ENCODE results near the gene PHOX2A. TPM values are rescaled to one million over a fixed set of nuclear protein-coding genes. Genes with fewer than 3 reads are reported as not detected.

PHOX2A gene
- total RNA-seq, 1 experiment from 2014 or later, result 1.6 TPM

GRCh38 chr11:72223615-72224563, 20.1 kb downstream of the PHOX2A start:
- ChIA-PET POLR2A (interaction anchor here (0.7 to 3.8 kb wide), 6 partner anchors 15 to 190 kb away, joined by 3 to 37 read pairs (median 4); partner anchors contain the start of gene ANAPC15), CTCF (interaction anchor here (0.6 to 8.6 kb wide), 23 partner anchors 14 to 423 kb away, joined by 3 to 123 read pairs (median 4); partner anchors contain the start of genes ANAPC15, CLPB, FOLR1 and PHOX2A)
- peak; percentile 30 for ATAC-seq
- Mint-ChIP-seq H3K27ac (peak overlapping the region; percentile 89), H3K27me3 (ENCODE audit: low read depth) (0 out of 2 replicates have a peak, but pooled peaks cover 3% of the 10 kb centered on the region), H3K4me3 (peak overlapping the region; percentile 94), H3K9me3 (no peaks in the 10 kb centered on the region), H3K36me3 (peaks cover 2% of the 10 kb centered on the region; the same call in 1 of the 2 replicates), H3K4me1 (peaks cover 29% of the 10 kb centered on the region)
- peak; percentile 65 for DNase-seq (ENCODE audit: low spot score)
- TF ChIP-seq JUN (CRISPR knock-in tag; IDR thresholded peaks at IDR 0.05) (no peak), CBFB (CRISPR knock-in tag; IDR thresholded peaks at IDR 0.05; ENCODE audit: low read depth) (no peak), ZNF281 (CRISPR knock-in tag; IDR thresholded peaks at IDR 0.05) (0 out of 2 replicates have a peak, but pooled peaks have one; percentile 12), ESRRA (CRISPR knock-in tag; IDR thresholded peaks at IDR 0.05; ENCODE audit: borderline replicate concordance) (no peak), ATF1 (CRISPR knock-in tag; IDR thresholded peaks at IDR 0.05) (no peak), ZNF219 (CRISPR knock-in tag; IDR thresholded peaks at IDR 0.05; ENCODE audit: borderline replicate concordance) (peak; percentile 20; the same call in 1 of the 2 replicates)

DNA sequence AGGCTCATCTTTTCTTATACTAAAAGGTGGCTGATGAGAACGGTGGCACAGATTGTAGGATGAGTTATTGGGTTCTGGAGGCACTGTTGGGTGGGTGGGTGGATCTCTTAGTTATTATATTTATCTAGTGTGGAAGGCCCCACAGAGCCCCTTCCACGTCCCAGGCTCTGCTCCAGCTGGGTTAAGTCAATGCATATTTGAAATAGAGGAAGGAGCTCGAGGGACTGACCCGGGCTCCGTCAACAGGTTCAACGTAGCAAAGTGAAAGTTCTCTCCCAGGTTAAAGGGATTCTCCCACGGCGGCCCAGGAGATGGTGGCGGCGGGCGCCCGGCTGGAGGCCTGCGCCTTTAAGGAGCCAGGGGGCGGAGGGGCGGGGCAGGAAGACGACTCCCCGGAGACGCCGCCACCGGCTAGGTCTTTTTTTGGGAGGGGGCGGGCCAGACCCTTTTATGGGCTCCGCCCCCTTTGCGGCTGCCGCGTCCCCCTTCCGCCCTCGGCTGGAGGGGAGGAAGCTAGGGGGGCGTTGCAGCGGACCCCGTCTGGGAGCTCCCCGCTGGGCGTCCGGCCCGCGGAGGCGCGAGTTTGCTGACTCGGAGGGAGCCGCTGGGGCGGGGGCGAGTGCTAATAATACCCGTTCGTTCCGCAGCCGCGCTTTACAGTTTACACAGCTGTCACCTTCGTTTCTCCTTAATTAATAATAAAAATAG, 20.9 kb downstream of the PHOX2A start:
- Mint-ChIP-seq H3K9me3 (no peaks in the 10 kb centered on the region), H3K27ac (peak overlapping the region; percentile 80), H3K4me1 (peaks cover 29% of the 10 kb centered on the region), H3K4me3 (peak overlapping the region; percentile 73), H3K36me3 (no peaks in the 10 kb centered on the region), H3K27me3 (ENCODE audit: low read depth) (peaks cover 7% of the 10 kb centered on the region; the same call in 1 of the 2 replicates)
- CTCF ChIA-PET, result interaction anchor here (0.7 to 8.6 kb wide), 25 partner anchors 15 to 423 kb away, joined by 3 to 123 read pairs (median 4); partner anchors contain the start of genes ANAPC15, CLPB, FOLR1 and PHOX2A
- peak; percentile 96 for DNase-seq (ENCODE audit: low spot score)
- POLR2A ChIA-PET, result interaction anchor here (0.7 to 3.8 kb wide), 6 partner anchors 15 to 189 kb away, joined by 3 to 37 read pairs (median 3); partner anchors contain the start of gene ANAPC15
- peak; percentile 72 for ATAC-seq
- TF ChIP-seq ERG (CRISPR knock-in tag; IDR thresholded peaks at IDR 0.05), result no peak
- TF ChIP-seq STAT6 (CRISPR knock-in tag; conservative IDR thresholded peaks at IDR 0.05; ENCODE audit: low read depth), result no peak
- no peak for TF ChIP-seq ZNF425 (CRISPR knock-in tag; conservative IDR thresholded peaks at IDR 0.05)
- no peak for TF ChIP-seq MAX (CRISPR knock-in tag; IDR thresholded peaks at IDR 0.05)
- no peak for TF ChIP-seq FOXK1 (CRISPR knock-in tag; IDR thresholded peaks at IDR 0.05)
- no peak for TF ChIP-seq HMGA2 (CRISPR knock-in tag; IDR thresholded peaks at IDR 0.05)
- 0 out of 2 replicates have a peak, but pooled peaks have one; percentile 51 for TF ChIP-seq E2F5 (CRISPR knock-in tag; IDR thresholded peaks at IDR 0.05)
- TF ChIP-seq GRHL2 (CRISPR knock-in tag; IDR thresholded peaks at IDR 0.05; ENCODE audit: insufficient replicate concordance, severe bottlenecking), result no peak
- TF ChIP-seq, protein P1, sequence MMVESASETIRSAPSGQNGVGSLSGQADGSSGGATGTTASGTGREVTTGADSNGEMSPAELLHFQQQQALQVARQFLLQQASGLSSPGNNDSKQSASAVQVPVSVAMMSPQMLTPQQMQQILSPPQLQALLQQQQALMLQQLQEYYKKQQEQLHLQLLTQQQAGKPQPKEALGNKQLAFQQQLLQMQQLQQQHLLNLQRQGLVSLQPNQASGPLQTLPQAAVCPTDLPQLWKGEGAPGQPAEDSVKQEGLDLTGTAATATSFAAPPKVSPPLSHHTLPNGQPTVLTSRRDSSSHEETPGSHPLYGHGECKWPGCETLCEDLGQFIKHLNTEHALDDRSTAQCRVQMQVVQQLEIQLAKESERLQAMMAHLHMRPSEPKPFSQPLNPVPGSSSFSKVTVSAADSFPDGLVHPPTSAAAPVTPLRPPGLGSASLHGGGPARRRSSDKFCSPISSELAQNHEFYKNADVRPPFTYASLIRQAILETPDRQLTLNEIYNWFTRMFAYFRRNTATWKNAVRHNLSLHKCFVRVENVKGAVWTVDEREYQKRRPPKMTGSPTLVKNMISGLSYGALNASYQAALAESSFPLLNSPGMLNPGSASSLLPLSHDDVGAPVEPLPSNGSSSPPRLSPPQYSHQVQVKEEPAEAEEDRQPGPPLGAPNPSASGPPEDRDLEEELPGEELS (CRISPR knock-in tag; IDR thresholded peaks at IDR 0.05), result no peak; the same call in 1 of the 2 replicates
- TF ChIP-seq, protein P2, sequence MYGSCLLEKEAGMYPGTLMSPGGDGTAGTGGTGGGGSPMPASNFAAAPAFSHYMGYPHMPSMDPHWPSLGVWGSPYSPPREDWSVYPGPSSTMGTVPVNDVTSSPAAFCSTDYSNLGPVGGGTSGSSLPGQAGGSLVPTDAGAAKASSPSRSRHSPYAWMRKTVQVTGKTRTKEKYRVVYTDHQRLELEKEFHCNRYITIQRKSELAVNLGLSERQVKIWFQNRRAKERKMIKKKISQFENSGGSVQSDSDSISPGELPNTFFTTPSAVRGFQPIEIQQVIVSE (CRISPR knock-in tag; IDR thresholded peaks at IDR 0.05; ENCODE audit: borderline replicate concordance), result no peak

Data from WTC11 (cell line).